SU-DHL-6 (cell line): Measurements from ENCODE around the gene LARP1B.

ENCODE experiments used
- H2AFZ ChIP-seq: fragments of 200-600 bp; sonication (generic); 2 replicates; pipeline ENCODE4 v1.6.1; 2014; ENCODE audit warnings: low read depth, mild to moderate bottlenecking, moderate library complexity, mixed read lengths, antibody characterized with exemption, low read length; ENCODE audit not compliant: severe bottlenecking
- H3F3A ChIP-seq: fragments of 200-600 bp; shearing (Covaris generic); 2 replicates; pipeline ENCODE4 v1.6.0; 2016; ENCODE audit warnings: antibody characterized with exemption, mild to moderate bottlenecking; ENCODE audit not compliant: insufficient read depth
- H3K27ac ChIP-seq: fragments of 200-600 bp; sonication (generic); 2 replicates; pipeline ENCODE4 v1.5.1; 2016; ENCODE audit warnings: low read depth, mild to moderate bottlenecking, low read length, moderate library complexity, mixed read lengths
- H3K27me3 ChIP-seq: fragments of 200-600 bp; sonication (generic), shearing (Covaris generic); 2 replicates; pipeline ENCODE4 v1.6.0; 2014; ENCODE audit warnings: mild to moderate bottlenecking, low read length
- H3K36me3 ChIP-seq: fragments of 200-600 bp; sonication (generic); 2 replicates; pipeline ENCODE4 v1.6.1; 2014; ENCODE audit warnings: mild to moderate bottlenecking, low read length, mixed read lengths
- H3K4me2 ChIP-seq: fragments of 300-600, 200-600 bp; shearing (Covaris generic), sonication (generic); 2 replicates; pipeline ENCODE4 v1.6.0; 2014; ENCODE audit warnings: low read length, low read depth, mild to moderate bottlenecking; ENCODE audit not compliant: poor library complexity, severe bottlenecking
- H3K4me3 ChIP-seq: fragments of 200-600 bp; sonication (generic); 2 replicates; pipeline ENCODE4 v1.5.1; 2014; ENCODE audit warnings: antibody characterized with exemption, low read length, mild to moderate bottlenecking, mixed read lengths; ENCODE audit not compliant: insufficient read depth, poor library complexity, severe bottlenecking
- H3K79me2 ChIP-seq: fragments of 200-600 bp; sonication (generic); 2 replicates; pipeline ENCODE4 v1.6.1; 2014; ENCODE audit warnings: mild to moderate bottlenecking, low read length, moderate library complexity; ENCODE audit not compliant: insufficient read depth
- H3K9ac ChIP-seq: fragments of 200-600 bp; sonication (generic); 2 replicates; pipeline ENCODE4 v1.7.0; 2014; ENCODE audit warnings: mild to moderate bottlenecking, low read length
- H3K9me2 ChIP-seq: fragments of 200-600 bp; sonication (generic); replicated peaks from 2 replicates; pipeline ENCODE4 v1.6.1; 2014; ENCODE audit warnings: low read length; ENCODE audit not compliant: insufficient read depth
- H3K9me3 ChIP-seq: fragments of 200-600 bp; sonication (generic); 2 replicates; pipeline ENCODE4 v1.6.1; 2014; ENCODE audit warnings: low read length, mixed read lengths; ENCODE audit not compliant: insufficient read depth
- H4K20me1 ChIP-seq: fragments of 200-600 bp; sonication (generic); 2 replicates; pipeline ENCODE4 v1.6.1; 2014; ENCODE audit warnings: low read depth, mild to moderate bottlenecking, antibody characterized with exemption, low read length, moderate library complexity, mixed read lengths
- CTCF ChIP-seq: fragments of 200-600 bp; sonication (generic); IDR thresholded peaks from one replicate; pipeline ENCODE4 v1.5.1; 2017; ENCODE audit warnings: antibody characterized with exemption, mild to moderate bottlenecking, low read length, moderate library complexity; ENCODE audit not compliant: insufficient read depth, poor library complexity, severe bottlenecking
- EZH2phosphoT487 ChIP-seq: fragments of 200-600 bp; sonication (generic), shearing (Covaris generic); conservative IDR thresholded peaks from 2 replicates; pipeline ENCODE4 v1.6.1; 2018; ENCODE audit warnings: mild to moderate bottlenecking, antibody characterized with exemption, low read length, moderate library complexity, mixed read lengths

The LARP1B gene

GRCh38 chr4:128145727-128146126, 84.6 kb downstream of the LARP1B start:
- Histone ChIP-seq H2AFZ (no peak overlapping the region), H3K79me2 (no peaks in the 10 kb centered on the region), H3K36me3 (no peaks in the 10 kb centered on the region), H4K20me1 (no peaks in the 10 kb centered on the region), H3K4me3 (no peak overlapping the region), H3F3A (no peaks in the 10 kb centered on the region), H3K27me3 (no peaks in the 10 kb centered on the region), H3K9me3 (no peaks in the 10 kb centered on the region), H3K4me2 (no peak overlapping the region), H3K27ac (no peak overlapping the region), H3K9ac (no peak overlapping the region), H3K9me2 (no peaks in the 10 kb centered on the region)
- TF ChIP-seq CTCF (no peak), EZH2phosphoT487 (no peak)

GRCh38 chr4:128153800-128154199, 92.7 kb downstream of the LARP1B start:
- no peaks in the 10 kb centered on the region for H3K9me3 ChIP-seq
- H3K36me3 ChIP-seq = no peaks in the 10 kb centered on the region
- no peaks in the 10 kb centered on the region for H3K9me2 ChIP-seq
- H4K20me1 ChIP-seq = no peaks in the 10 kb centered on the region
- H3K79me2 ChIP-seq = no peaks in the 10 kb centered on the region
- H3K9ac ChIP-seq = no peak overlapping the region
- no peak overlapping the region for H3K4me3 ChIP-seq
- no peak overlapping the region for H3K4me2 ChIP-seq
- H3F3A ChIP-seq = no peaks in the 10 kb centered on the region
- no peaks in the 10 kb centered on the region for H3K27me3 ChIP-seq
- H3K27ac ChIP-seq = no peak overlapping the region
- TF ChIP-seq CTCF = no peak
- TF ChIP-seq EZH2phosphoT487 = no peak
- no peak overlapping the region for H2AFZ ChIP-seq

GRCh38 chr4:128155231-128155855, 94.2 kb downstream of the LARP1B start:
- Histone ChIP-seq H2AFZ (no peak overlapping the region), H3F3A (no peaks in the 10 kb centered on the region), H3K4me2 (no peak overlapping the region), H4K20me1 (no peaks in the 10 kb centered on the region), H3K9me2 (no peaks in the 10 kb centered on the region), H3K27ac (no peak overlapping the region), H3K79me2 (no peaks in the 10 kb centered on the region), H3K36me3 (no peaks in the 10 kb centered on the region), H3K4me3 (no peak overlapping the region), H3K9me3 (no peaks in the 10 kb centered on the region), H3K9ac (no peak overlapping the region), H3K27me3 (no peaks in the 10 kb centered on the region)
- TF ChIP-seq EZH2phosphoT487 (no peak), CTCF (no peak)
